Right cardiac atrium (tissue), 5 donors: ENCODE results near the gene DENND1A. TPM values are rescaled to one million over a fixed set of nuclear protein-coding genes. Genes with fewer than 3 reads are reported as not detected.
"Not testable (repeated sequence)": the region's sequence is repeated elsewhere in the genome, so short reads cannot be mapped to it uniquely, and the experiment has no call there.

Source experiments
- ATAC-seq, 2 donors: fragments of 200-7000 bp; cut with Tn5 transposase; one replicate each; pipeline versions ENCODE4 v1.8.0 to v1.9.1; 2020; ENCODE audit warnings: moderate library complexity in 2 of 2, mild to moderate bottlenecking in 1 of 2
- DNase-seq, 3 donors: peaks; one replicate each; pipeline ENCODE4 v3.0.0-alpha.2; 2020
- H3K27ac ChIP-seq: one replicate; pipeline ENCODE4 v1.5.1; 2013; ENCODE audit warnings: mild to moderate bottlenecking, low read length, control low read depth, moderate library complexity
- H3K27me3 ChIP-seq: one replicate; pipeline ENCODE4 v1.6.1; 2013; ENCODE audit not compliant: control insufficient read depth, insufficient read depth
- H3K4me1 ChIP-seq: one replicate; pipeline ENCODE4 v1.6.1; 2013; ENCODE audit warnings: low read length; ENCODE audit not compliant: control insufficient read depth, insufficient read depth
- H3K4me3 ChIP-seq: one replicate; pipeline ENCODE4 v1.5.1; 2013; ENCODE audit warnings: low read length, control low read depth
- H3K9me3 ChIP-seq: one replicate; pipeline ENCODE4 v1.6.1; 2013; ENCODE audit warnings: low read length; ENCODE audit not compliant: control insufficient read depth
- WGBS: extraction: QIAGEN DNeasy Blood & Tissue Kit; methylation state at CpG from one replicate; pipeline ENCODE4 v1.1.7; 2013; 5-methylcytosine and 5-hydroxymethylcytosine counted together
- intact Hi-C, 4 donors: fragments of 100-400 bp; cut with DNase I; formaldehyde crosslinking; loops; one replicate each; pipeline versions ENCODE4 v1.11.0 to v1.14.0; 2022 to 2023
- microRNA-seq, 2 donors: library from miRNA; unstranded; fragments of <30 nt; microRNA quantifications; one replicate each; pipeline ENCODE4 v1.2.0, GENCODE V29; 2020 to 2021
- polyA plus RNA-seq: library from polyadenylated mRNA; stranded (reverse); fragments of 200-250 nt; gene quantifications from one replicate; pipeline ENCODE4 v1.2.3, GENCODE V29; 2013
- total RNA-seq, 4 donors: library from RNA; stranded (reverse); fragmentation: NEBNext Ultra II Directional; extraction: Animal tissue kit (Norgen Biotek cat#: 25700); gene quantifications; one replicate each; pipeline ENCODE4 v1.2.1, GENCODE V29; 2021
- donor health status: healthy with polysubstance abuse.
- donor health status: DM: no; HTN: yes; CAD: no.
- donor health status: DM: no; HTN: no; CAD: no.
- donor health status: DM: no; HTN: yes; CAD: no; lungs with severe emphysema.
- donor health status: DM: yes; HTN: yes; CAD: no.

DENND1A gene
- total and polyA plus RNA-seq, 5 donors = 11.4 to 19.3 (median 17.4) TPM

DNA sequence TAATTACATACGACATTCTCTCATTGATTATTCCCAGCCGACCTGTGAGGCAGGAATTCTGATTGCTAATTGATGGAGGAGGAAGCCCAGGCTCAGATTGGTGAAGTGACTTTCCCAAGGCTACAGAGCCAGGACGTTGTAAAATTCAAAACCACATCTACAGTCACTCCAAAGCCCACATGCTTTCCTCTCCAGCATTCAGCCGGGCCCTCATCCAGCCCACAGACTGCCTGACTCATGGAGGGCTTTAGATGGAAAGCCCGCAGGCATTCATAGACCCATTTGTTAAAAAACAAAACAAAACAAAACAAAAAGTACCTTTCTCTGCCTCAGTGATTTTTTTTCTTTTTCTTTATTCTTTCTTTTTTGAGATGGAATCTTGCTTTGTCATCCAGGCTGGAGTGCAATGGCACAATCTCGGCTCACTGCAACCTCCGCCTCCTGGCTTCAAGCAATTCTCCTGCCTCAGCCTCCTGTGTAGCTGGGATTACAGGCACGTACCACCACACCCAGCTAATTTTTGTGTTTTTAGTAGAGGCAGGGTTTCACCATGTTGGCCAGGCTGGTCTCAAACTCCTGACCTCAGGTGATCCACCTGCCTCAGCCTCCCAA, 596.8 kb downstream of the DENND1A start:
- H3K4me1 ChIP-seq, H3K27ac ChIP-seq, ATAC-seq, H3K9me3 ChIP-seq, intact Hi-C loops, H3K27me3 ChIP-seq, H3K4me3 ChIP-seq, DNase-seq: not testable (repeated sequence)
- WGBS = 72% methylated on average over 8 of the region's 8 CpGs

DNA sequence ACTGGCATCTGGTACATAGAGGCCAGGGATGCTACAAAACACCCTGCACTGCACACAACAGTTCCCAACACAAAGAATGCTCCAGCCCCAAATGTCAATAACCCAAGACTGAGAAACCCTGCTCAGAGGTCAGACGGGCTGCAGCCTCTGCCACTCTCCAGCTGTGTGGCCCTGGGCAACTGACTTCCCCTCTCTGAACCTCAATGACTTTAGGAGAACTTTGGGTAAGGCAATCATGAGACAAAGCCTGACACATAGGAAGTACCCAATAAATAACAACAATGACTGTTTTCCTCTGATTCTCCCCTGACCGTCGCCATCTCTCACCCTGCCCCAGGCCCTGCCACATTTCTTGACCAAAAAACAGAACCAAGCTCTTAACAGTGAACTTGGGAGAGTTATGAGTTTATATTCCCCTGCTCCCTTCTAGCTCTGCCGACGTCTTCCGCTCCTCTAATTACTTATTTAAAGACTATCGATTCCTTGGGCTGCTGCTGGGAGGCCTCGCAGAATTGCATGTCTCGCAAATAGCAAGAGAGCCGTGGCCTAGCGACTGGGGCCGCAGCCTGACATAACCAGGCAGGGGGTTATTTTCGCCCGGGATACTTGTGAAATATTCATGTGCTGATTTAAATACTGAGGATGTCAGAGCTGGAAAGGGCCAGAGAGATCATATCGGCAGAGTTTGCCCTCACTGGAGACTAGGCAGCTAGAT, 598.4 kb downstream of the DENND1A start:
- no peak for DNase-seq
- intact Hi-C loops = no loop called here
- no peaks in the 10 kb centered on the region for H3K9me3 ChIP-seq
- WGBS = 89% methylated on average over 15 of the region's 15 CpGs
- ATAC-seq = no peak
- peaks cover 6% of the 10 kb centered on the region for H3K4me1 ChIP-seq
- no peak overlapping the region for H3K4me3 ChIP-seq
- no peaks in the 10 kb centered on the region for H3K27me3 ChIP-seq
- no peak overlapping the region for H3K27ac ChIP-seq

Small RNA genes lying within 50 kb of the gene (microRNA-seq; reads per million reads assigned to microRNA genes)
- gene MIR601 (0 reads per million in 2 donors), gene MIR7150 (0 reads per million in 2 donors)

Other genes with a start within 250 kb of the DENND1A start
- under 1 TPM in 1 of 4 donors, not detected in 3; 0.17 TPM for gene LHX2, start 81.6 kb upstream of the DENND1A start, total RNA-seq
- 0.07 TPM for gene LHX2, start 81.6 kb upstream of the DENND1A start, polyA plus RNA-seq